ENCODE data around the gene MEIKIN. TPM values are rescaled to one million over a fixed set of nuclear protein-coding genes. Genes with fewer than 3 reads are reported as not detected.

Gene MEIKIN
- total and polyA plus RNA-seq, 2 donors (not counting 3 experiments of a cell fraction or from before 2014, with no cell fraction given), result not detected

DNA sequence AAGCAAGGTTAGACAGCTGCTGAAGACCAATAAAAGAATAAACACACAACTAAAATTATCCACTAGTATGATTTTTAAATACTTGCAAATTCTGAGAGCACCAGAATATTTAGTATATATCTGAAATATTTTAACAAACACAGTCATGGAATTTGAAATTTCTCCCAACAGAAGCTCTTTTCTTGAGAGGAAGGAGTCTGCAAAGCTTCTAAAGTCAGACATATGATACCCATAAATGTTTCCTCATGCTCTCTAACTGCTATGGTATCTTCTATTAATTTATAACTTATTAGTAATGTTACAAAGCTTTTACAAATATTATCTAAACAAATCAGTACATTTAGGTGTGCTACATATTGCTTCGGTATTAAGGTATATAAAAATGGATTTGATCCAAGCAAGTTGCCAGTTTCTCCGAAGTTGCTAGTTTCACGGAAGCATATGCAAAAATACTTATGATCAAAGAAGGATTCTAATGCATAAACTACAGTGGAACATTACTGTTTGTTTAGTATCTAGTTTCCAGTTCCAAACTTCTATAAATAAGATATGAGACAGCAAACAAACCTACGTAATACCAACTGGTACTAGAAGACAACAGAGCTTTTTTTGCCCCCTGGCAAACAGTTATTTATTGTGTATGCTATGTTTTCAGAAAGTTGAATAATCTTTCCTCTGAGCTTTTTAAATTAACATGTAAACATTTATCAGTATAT, 170.7 kb downstream of the MEIKIN start:
- dilution Hi-C loops (cut with MboI; ENCODE audit: extremely low pct_ligation_motif_present, low sequenced_read_pairs), result no loop called here
- H4K20me1 ChIP-seq (replicated peaks; ENCODE audit: control insufficient read depth, extremely low read depth, insufficient read depth, low read length), result peaks cover 14% of the 10 kb centered on the region

More for the DNA sequence above, 170.7 kb downstream of the MEIKIN start:
- BruUV-seq (replicated peaks), result no TSS peak
- Histone ChIP-seq H3K4me3 (replicated peaks in 1 of 3; ENCODE audit: insufficient read depth in 1 of 3, low read depth in 1 of 3, low read length in 3 of 3) (no peak overlapping the region), H3K36me3 (ENCODE audit: control insufficient read depth in 2 of 2, extremely low read depth in 1 of 2, insufficient read depth in 2 of 2, low read length in 2 of 2) (no peaks in the 10 kb centered on the region), H3K9me3 (replicated peaks; ENCODE audit: control insufficient read depth, insufficient read depth, low read length) (no peaks in the 10 kb centered on the region), H3K9me1 (replicated peaks; ENCODE audit: control insufficient read depth, extremely low read depth, insufficient read depth, low read length) (no peaks in the 10 kb centered on the region), H3K27ac (ENCODE audit: insufficient read depth, low read depth, low read length) (no peak overlapping the region), H3K4me2 (ENCODE audit: insufficient read depth, low read length) (no peak overlapping the region), H2AFZ (ENCODE audit: low read depth, low read length) (no peak overlapping the region), H3K27me3 (ENCODE audit: control insufficient read depth in 2 of 2, insufficient read depth in 2 of 2, low read length in 2 of 2) (no peaks in the 10 kb centered on the region), H3K79me2 (ENCODE audit: control insufficient read depth, insufficient read depth, low read length) (peaks cover 81% of the 10 kb centered on the region), H3K4me1 (ENCODE audit: control insufficient read depth, extremely low read depth, insufficient read depth, low read length) (peaks cover 5% of the 10 kb centered on the region), H3K9ac (replicated peaks; ENCODE audit: extremely low read depth, insufficient read depth, low read length) (no peak overlapping the region)
- ChIA-PET POLR2A (no interaction called here), CTCF (interaction anchor here (1.9 kb wide), 1 partner anchor 11 kb away, joined by 5 read pairs; no protein-coding TSS in a partner anchor)
- TF ChIP-seq FOS (IDR thresholded peaks at IDR 0.05; ENCODE audit: borderline replicate concordance, insufficient read depth, low read length) (no peak), JUN (IDR thresholded peaks at IDR 0.05; ENCODE audit: borderline replicate concordance, insufficient read depth, insufficient read length, low read depth) (no peak), POLR2AphosphoS5 (IDR thresholded peaks at IDR 0.05; ENCODE audit: insufficient read depth, low read depth, low read length) (no peak), POLR2A (IDR thresholded peaks at IDR 0.05; ENCODE audit: low read depth, low read length) (no peak), GATA2 (IDR thresholded peaks at IDR 0.05; ENCODE audit: insufficient read depth, insufficient read length, low read depth, low read length) (no peak), EZH2 (IDR thresholded peaks at IDR 0.05; ENCODE audit: borderline replicate concordance, low read depth, low read length, severe bottlenecking) (no peak), MYC (IDR thresholded peaks at IDR 0.05; ENCODE audit: low read depth, low read length) (no peak)
- TF ChIP-seq, protein P1, sequence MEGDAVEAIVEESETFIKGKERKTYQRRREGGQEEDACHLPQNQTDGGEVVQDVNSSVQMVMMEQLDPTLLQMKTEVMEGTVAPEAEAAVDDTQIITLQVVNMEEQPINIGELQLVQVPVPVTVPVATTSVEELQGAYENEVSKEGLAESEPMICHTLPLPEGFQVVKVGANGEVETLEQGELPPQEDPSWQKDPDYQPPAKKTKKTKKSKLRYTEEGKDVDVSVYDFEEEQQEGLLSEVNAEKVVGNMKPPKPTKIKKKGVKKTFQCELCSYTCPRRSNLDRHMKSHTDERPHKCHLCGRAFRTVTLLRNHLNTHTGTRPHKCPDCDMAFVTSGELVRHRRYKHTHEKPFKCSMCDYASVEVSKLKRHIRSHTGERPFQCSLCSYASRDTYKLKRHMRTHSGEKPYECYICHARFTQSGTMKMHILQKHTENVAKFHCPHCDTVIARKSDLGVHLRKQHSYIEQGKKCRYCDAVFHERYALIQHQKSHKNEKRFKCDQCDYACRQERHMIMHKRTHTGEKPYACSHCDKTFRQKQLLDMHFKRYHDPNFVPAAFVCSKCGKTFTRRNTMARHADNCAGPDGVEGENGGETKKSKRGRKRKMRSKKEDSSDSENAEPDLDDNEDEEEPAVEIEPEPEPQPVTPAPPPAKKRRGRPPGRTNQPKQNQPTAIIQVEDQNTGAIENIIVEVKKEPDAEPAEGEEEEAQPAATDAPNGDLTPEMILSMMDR (IDR thresholded peaks at IDR 0.05; ENCODE audit: extremely low read depth in 1 of 2, insufficient read depth in 1 of 2, low read depth in 1 of 2, low read length in 2 of 2), result no peak
- TF ChIP-seq, protein P2, sequence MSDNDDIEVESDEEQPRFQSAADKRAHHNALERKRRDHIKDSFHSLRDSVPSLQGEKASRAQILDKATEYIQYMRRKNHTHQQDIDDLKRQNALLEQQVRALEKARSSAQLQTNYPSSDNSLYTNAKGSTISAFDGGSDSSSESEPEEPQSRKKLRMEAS (IDR thresholded peaks at IDR 0.05; ENCODE audit: insufficient read depth, insufficient read length), result no peak
- no peak for FAIRE-seq
- intact Hi-C loops (cut with micrococcal nuclease), result no loop called here
- no peak for DNase-seq (ENCODE audit: low read depth, low spot score)

Data from endothelial cell of umbilical vein (primary cell).